CD4-positive, alpha-beta T cell (primary cell): ENCODE data around the gene ME1. TPM values are rescaled to one million over a fixed set of nuclear protein-coding genes. Genes with fewer than 3 reads are reported as not detected.

Source experiments
- ATAC-seq: fragments of 200-7000 bp; cut with Tn5 transposase; one replicate; pipeline ENCODE4 v1.10.0; 2022; ENCODE audit warnings: mild to moderate bottlenecking; ENCODE audit not compliant: poor library complexity
- CTCF ChIA-PET: fragments of 350-600 bp; sonication (Branson Sonifier 250); formaldehyde crosslinking; loops from one replicate; lab custom pipeline; 2021; ENCODE audit warnings: antibody characterized with exemption, inconsistent platforms; lab: Charles Lee
- POLR2A ChIA-PET: fragments of 350-600 bp; sonication (Branson Sonifier 250); formaldehyde crosslinking; loops from one replicate; lab custom pipeline; 2021; ENCODE audit warnings: antibody characterized with exemption, inconsistent platforms; lab: Charles Lee
- DNase-seq, 14 experiments: peaks; one replicate each; pipeline ENCODE4 v3.0.0-alpha.2; 2013 to 2020; ENCODE audit warnings: mixed read lengths in 2 of 14
- H3K27ac ChIP-seq, 2 donors: one replicate each; pipeline versions ENCODE4 v1.5.1 to v1.7.0; 2013; ENCODE audit warnings: low read length in 2 of 2, low read depth in 1 of 2, mild to moderate bottlenecking in 1 of 2
- H3K27me3 ChIP-seq, 2 experiments: 1 replicate in 1 of 2; 2 replicates in 1 of 2; pipeline versions ENCODE4 v1.6.1 to v1.7.0; 2013; ENCODE audit warnings: low read length in 2 of 2, control low read depth in 1 of 2, mild to moderate bottlenecking in 1 of 2, moderate library complexity in 1 of 2; ENCODE audit not compliant: insufficient read depth in 2 of 2, control insufficient read depth in 1 of 2
- H3K36me3 ChIP-seq: one replicate; pipeline ENCODE4 v1.6.1; 2013; ENCODE audit warnings: low read length, control low read depth; ENCODE audit not compliant: insufficient read depth
- H3K4me1 ChIP-seq: one replicate; pipeline ENCODE4 v1.6.1; 2013; ENCODE audit warnings: low read length, control low read depth; ENCODE audit not compliant: insufficient read depth
- H3K4me3 ChIP-seq: one replicate; pipeline ENCODE4 v1.5.1; 2013; ENCODE audit warnings: mild to moderate bottlenecking, low read length, moderate library complexity
- H3K9me3 ChIP-seq, 2 experiments: 1 replicate in 1 of 2; 2 replicates in 1 of 2; pipeline versions ENCODE4 v1.6.1 to v1.7.0; 2013; ENCODE audit warnings: low read length in 2 of 2, mild to moderate bottlenecking in 2 of 2, control low read depth in 1 of 2, moderate library complexity in 1 of 2; ENCODE audit not compliant: control insufficient read depth in 1 of 2, insufficient read depth in 1 of 2
- H3K27ac Mint-ChIP-seq: one replicate; pipeline ENCODE4 v1.8.0; 2020; ENCODE audit warnings: mixed read lengths
- H3K27me3 Mint-ChIP-seq: one replicate; pipeline ENCODE4 v1.8.0; 2021; ENCODE audit warnings: mixed read lengths
- H3K36me3 Mint-ChIP-seq: one replicate; pipeline ENCODE4 v1.8.0; 2021; ENCODE audit warnings: low read depth, mixed read lengths
- H3K4me1 Mint-ChIP-seq: one replicate; pipeline ENCODE4 v1.8.0; 2021; ENCODE audit warnings: low read depth, mixed read lengths
- H3K4me3 Mint-ChIP-seq: one replicate; pipeline ENCODE4 v1.8.0; 2020; ENCODE audit warnings: mild to moderate bottlenecking, mixed read lengths
- H3K9me3 Mint-ChIP-seq: one replicate; pipeline ENCODE4 v1.8.0; 2020; ENCODE audit warnings: mixed read lengths
- CTCF ChIP-seq: fragments of 200-600 bp; IDR thresholded peaks from one replicate; pipeline ENCODE4 v1.8.0; 2022; ENCODE audit warnings: antibody characterized with exemption, mild to moderate bottlenecking
- intact Hi-C, 2 experiments: fragments of 100-400 bp; cut with DNase I in 1 of 2; cut with micrococcal nuclease in 1 of 2; formaldehyde crosslinking; loops; one replicate each; pipeline versions ENCODE4 v1.15.1 to v1.9.0; 2023 to 2025; cut with DNase I, micrococcal nuclease
- total RNA-seq, 174 experiments: library from RNA in 2 of 174; stranded (reverse) in 2 of 174; gene quantifications; one replicate each; pipeline ENCODE4 v1.2.3 and lab custom pipeline; 2021 to 2026

The ME1 gene
- total RNA-seq, 2 experiments from 2014 or later = not detected

- intact Hi-C loops = loop anchor here (5.0 to 10.0 kb wide), 3 partner anchors 944 to 1004 kb away; no protein-coding TSS in a partner anchor
- TF ChIP-seq CTCF = no peak
- CTCF ChIA-PET = interaction anchor here (2.9 kb wide), 1 partner anchor 152 kb away, joined by 6 read pairs; the partner anchor contains the start of gene DOP1A
These were observed 212.2 kb downstream of the ME1 start for GRCh38 chr6:83218646-83219045.

GRCh38 chr6:83216806-83217205 is 214.0 kb downstream of the ME1 start:
- Histone ChIP-seq H3K4me3 (no peak overlapping the region), H3K27me3 (no peaks in the 10 kb centered on the region), H3K4me1 (no peaks in the 10 kb centered on the region), H3K9me3 (no peaks in the 10 kb centered on the region), H3K36me3 (no peaks in the 10 kb centered on the region), H3K27ac (no peak overlapping the region)
- H3K27me3 Mint-ChIP-seq = peaks cover 6% of the 10 kb centered on the region
- no peaks in the 10 kb centered on the region for H3K36me3 Mint-ChIP-seq
- H3K4me1 Mint-ChIP-seq = no peaks in the 10 kb centered on the region
- no peak overlapping the region for H3K27ac Mint-ChIP-seq
- TF ChIP-seq CTCF = no peak
- CTCF ChIA-PET = interaction anchor here (1.4 to 2.9 kb wide), 2 partner anchors 150 to 152 kb away, joined by 5 to 6 read pairs; partner anchors contain the start of genes DOP1A and UBE3D
- no peak for DNase-seq
- intact Hi-C loops = loop anchor here (1.0 to 10.0 kb wide), 4 partner anchors 150 to 1005 kb away; partner anchors contain the start of gene DOP1A (in 1 of the 2)
- ATAC-seq = no peak
- H3K4me3 Mint-ChIP-seq = no peak overlapping the region
- POLR2A ChIA-PET = interaction anchor here (1.0 kb wide), 1 partner anchor 21 kb away, joined by 3 read pairs; no protein-coding TSS in a partner anchor
- no peaks in the 10 kb centered on the region for H3K9me3 Mint-ChIP-seq

More at GRCh38 chr6:83218646-83219045, 212.2 kb downstream of the ME1 start:
- Histone ChIP-seq H3K27me3 (no peaks in the 10 kb centered on the region), H3K36me3 (no peaks in the 10 kb centered on the region), H3K4me3 (no peak overlapping the region), H3K27ac (no peak overlapping the region), H3K9me3 (no peaks in the 10 kb centered on the region), H3K4me1 (no peaks in the 10 kb centered on the region)
- H3K27me3 Mint-ChIP-seq = no peaks in the 10 kb centered on the region
- no peak overlapping the region for H3K4me3 Mint-ChIP-seq
- no peak overlapping the region for H3K27ac Mint-ChIP-seq
- H3K36me3 Mint-ChIP-seq = no peaks in the 10 kb centered on the region
- no peaks in the 10 kb centered on the region for H3K9me3 Mint-ChIP-seq
- ATAC-seq (no peak), DNase-seq (no peak)
- POLR2A ChIA-PET = no interaction called here
- no peaks in the 10 kb centered on the region for H3K4me1 Mint-ChIP-seq

- Histone ChIP-seq H3K9me3 (no peaks in the 10 kb centered on the region), H3K36me3 (no peaks in the 10 kb centered on the region), H3K27ac (no peak overlapping the region), H3K4me3 (no peak overlapping the region), H3K27me3 (peaks cover 0 to 4% of the 10 kb centered on the region in 2 experiments), H3K4me1 (no peaks in the 10 kb centered on the region)
- peak in 13 of 14 experiments; percentile 23 to 78 (median 42) for DNase-seq
- ChIA-PET POLR2A (interaction anchor here (0.7 to 1.9 kb wide), 3 partner anchors 22 to 150 kb away, joined by 3 to 9 read pairs (median 8); partner anchors contain the start of genes DOP1A, PGM3, RWDD2A and UBE3D), CTCF (interaction anchor here (0.5 to 2.9 kb wide), 15 partner anchors 9 to 983 kb away, joined by 3 to 13 read pairs (median 3); partner anchors contain the start of genes DOP1A, PGM3, RWDD2A and UBE3D)
- H3K27me3 Mint-ChIP-seq = peaks cover 11% of the 10 kb centered on the region
- TF ChIP-seq CTCF = peak; percentile 83
- intact Hi-C loops = loop anchor here (1.0 to 10.0 kb wide), 4 partner anchors 148 to 1007 kb away; partner anchors contain the start of gene DOP1A (in 1 of the 2)
- H3K4me3 Mint-ChIP-seq = no peak overlapping the region
- no peaks in the 10 kb centered on the region for H3K9me3 Mint-ChIP-seq
- H3K4me1 Mint-ChIP-seq = no peaks in the 10 kb centered on the region
- no peaks in the 10 kb centered on the region for H3K36me3 Mint-ChIP-seq
- no peak overlapping the region for H3K27ac Mint-ChIP-seq
- peak; percentile 98 for ATAC-seq
These were observed 215.5 kb downstream of the ME1 start for GRCh38 chr6:83215131-83216047.
